ENCODE data around the gene ZMYND19. TPM values are rescaled to one million over a fixed set of nuclear protein-coding genes. Genes with fewer than 3 reads are reported as not detected.

The ZMYND19 gene
- total and polyA plus RNA-seq, 2 donors (not counting 3 experiments of a cell fraction or from before 2014, with no cell fraction given): 22.8 to 32.6 TPM

DNA sequence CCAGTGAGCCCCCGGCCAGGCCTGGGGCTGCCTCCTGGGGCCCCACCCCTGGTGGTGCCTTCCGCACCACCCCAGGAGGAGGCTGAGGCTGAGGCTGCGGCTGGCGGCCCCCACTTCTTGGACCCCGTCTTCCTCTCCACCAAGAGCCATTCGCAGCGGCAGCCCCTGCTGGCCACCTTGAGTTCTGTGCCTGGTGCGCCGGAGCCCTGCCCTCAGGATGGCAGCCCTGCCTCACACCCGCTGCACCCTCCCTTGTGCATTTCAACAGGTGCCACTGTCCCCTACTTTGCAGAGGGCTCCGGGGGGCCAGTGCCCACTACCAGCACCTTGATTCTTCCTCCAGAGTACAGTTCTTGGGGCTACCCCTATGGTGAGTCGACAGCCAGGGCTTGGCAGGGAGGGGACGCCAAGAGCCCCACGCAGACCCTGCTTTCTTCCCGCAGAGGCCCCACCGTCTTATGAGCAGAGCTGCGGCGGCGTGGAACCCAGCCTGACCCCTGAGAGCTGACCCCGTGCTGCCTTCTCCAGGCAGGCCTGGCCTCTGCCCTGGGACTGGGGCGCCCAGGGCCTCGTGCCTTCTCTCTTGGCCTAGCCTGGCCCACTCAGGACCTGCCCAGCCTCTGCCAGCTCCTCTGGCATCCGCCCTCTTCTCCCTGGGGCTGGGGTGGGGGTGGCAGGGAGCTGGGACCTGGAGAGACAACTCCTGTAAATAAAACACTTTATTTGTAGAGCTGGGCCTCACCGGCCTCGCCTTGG, 24.5 kb upstream of the ZMYND19 start:
- ChIA-PET POLR2A (no interaction called here), CTCF (no interaction called here)
- H3K36me3 ChIP-seq (ENCODE audit: control insufficient read depth in 2 of 2, extremely low read depth in 1 of 2, insufficient read depth in 2 of 2, low read length in 2 of 2): peaks cover 0 to 13% of the 10 kb centered on the region in 2 experiments
- TF ChIP-seq FOS (IDR thresholded peaks at IDR 0.05; ENCODE audit: borderline replicate concordance, insufficient read depth, low read length): no peak
- TF ChIP-seq, protein P1, sequence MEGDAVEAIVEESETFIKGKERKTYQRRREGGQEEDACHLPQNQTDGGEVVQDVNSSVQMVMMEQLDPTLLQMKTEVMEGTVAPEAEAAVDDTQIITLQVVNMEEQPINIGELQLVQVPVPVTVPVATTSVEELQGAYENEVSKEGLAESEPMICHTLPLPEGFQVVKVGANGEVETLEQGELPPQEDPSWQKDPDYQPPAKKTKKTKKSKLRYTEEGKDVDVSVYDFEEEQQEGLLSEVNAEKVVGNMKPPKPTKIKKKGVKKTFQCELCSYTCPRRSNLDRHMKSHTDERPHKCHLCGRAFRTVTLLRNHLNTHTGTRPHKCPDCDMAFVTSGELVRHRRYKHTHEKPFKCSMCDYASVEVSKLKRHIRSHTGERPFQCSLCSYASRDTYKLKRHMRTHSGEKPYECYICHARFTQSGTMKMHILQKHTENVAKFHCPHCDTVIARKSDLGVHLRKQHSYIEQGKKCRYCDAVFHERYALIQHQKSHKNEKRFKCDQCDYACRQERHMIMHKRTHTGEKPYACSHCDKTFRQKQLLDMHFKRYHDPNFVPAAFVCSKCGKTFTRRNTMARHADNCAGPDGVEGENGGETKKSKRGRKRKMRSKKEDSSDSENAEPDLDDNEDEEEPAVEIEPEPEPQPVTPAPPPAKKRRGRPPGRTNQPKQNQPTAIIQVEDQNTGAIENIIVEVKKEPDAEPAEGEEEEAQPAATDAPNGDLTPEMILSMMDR (IDR thresholded peaks at IDR 0.05; ENCODE audit: extremely low read depth in 1 of 2, insufficient read depth in 1 of 2, low read depth in 1 of 2, low read length in 2 of 2): peak in 1 of 2 donors; percentile 4
- no peak overlapping the region for H3K4me3 ChIP-seq (replicated peaks in 1 of 3; ENCODE audit: insufficient read depth in 1 of 3, low read depth in 1 of 3, low read length in 3 of 3)
- H3K9ac ChIP-seq (replicated peaks; ENCODE audit: extremely low read depth, insufficient read depth, low read length): no peak overlapping the region
- H3K9me3 ChIP-seq (replicated peaks; ENCODE audit: control insufficient read depth, insufficient read depth, low read length): no peaks in the 10 kb centered on the region
- no peaks in the 10 kb centered on the region for H3K27me3 ChIP-seq (ENCODE audit: control insufficient read depth in 2 of 2, insufficient read depth in 2 of 2, low read length in 2 of 2)
- H3K79me2 ChIP-seq (ENCODE audit: control insufficient read depth, insufficient read depth, low read length): peaks cover 21% of the 10 kb centered on the region
- no peaks in the 10 kb centered on the region for H3K9me1 ChIP-seq (replicated peaks; ENCODE audit: control insufficient read depth, extremely low read depth, insufficient read depth, low read length)
- no TSS peak for BruUV-seq (replicated peaks)
- intact Hi-C loops (cut with micrococcal nuclease): no loop called here
- peaks cover 15% of the 10 kb centered on the region for H3K4me1 ChIP-seq (ENCODE audit: control insufficient read depth, extremely low read depth, insufficient read depth, low read length)
- dilution Hi-C loops (cut with MboI; ENCODE audit: extremely low pct_ligation_motif_present, low sequenced_read_pairs): no loop called here
- no peak overlapping the region for H3K4me2 ChIP-seq (ENCODE audit: insufficient read depth, low read length)
- no peak overlapping the region for H2AFZ ChIP-seq (ENCODE audit: low read depth, low read length)
- no peak overlapping the region for H3K27ac ChIP-seq (ENCODE audit: insufficient read depth, low read depth, low read length)
- DNase-seq (ENCODE audit: low read depth, low spot score) (no peak), FAIRE-seq (no peak)
- H4K20me1 ChIP-seq (replicated peaks; ENCODE audit: control insufficient read depth, extremely low read depth, insufficient read depth, low read length): no peaks in the 10 kb centered on the region

DNA sequence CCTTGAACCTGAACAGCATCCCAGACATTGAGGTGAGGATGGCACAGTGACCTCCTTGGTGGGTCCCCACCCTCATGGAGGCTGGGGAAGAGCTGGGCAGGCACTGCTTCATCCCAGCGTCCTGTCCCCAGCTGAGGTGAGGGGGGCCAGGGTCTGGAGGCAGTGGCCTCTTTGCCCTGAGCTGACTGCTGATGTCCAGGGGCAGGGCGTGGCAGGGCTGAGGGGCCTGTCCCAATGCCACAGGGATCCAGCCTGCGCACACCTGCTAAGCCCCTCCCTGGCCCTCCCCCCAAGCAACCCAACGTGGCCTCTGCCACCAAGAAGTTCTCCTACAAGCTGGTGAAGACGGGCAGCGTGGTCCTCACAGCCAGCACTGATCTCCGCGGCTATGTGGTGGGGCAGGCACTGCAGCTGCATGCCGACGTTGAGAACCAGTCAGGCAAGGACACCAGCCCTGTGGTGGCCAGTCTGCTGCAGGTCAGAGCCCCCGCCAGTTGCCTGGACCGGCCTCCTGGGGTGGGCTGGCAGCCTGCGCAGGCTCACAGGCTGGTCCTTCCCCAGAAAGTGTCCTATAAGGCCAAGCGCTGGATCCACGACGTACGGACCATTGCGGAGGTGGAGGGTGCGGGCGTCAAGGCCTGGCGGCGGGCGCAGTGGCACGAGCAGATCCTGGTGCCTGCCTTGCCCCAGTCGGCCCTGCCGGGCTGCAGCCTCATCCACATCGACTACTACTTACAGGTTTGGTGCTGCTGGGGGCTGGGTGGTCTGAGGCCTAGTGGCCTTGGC, 23.6 kb upstream of the ZMYND19 start:
- peaks cover 15% of the 10 kb centered on the region for H3K79me2 ChIP-seq (ENCODE audit: control insufficient read depth, insufficient read depth, low read length)

More for the DNA sequence above, 23.6 kb upstream of the ZMYND19 start:
- no peak for TF ChIP-seq FOS (IDR thresholded peaks at IDR 0.05; ENCODE audit: borderline replicate concordance, insufficient read depth, low read length)
- no peak for TF ChIP-seq POLR2A (IDR thresholded peaks at IDR 0.05; ENCODE audit: low read depth, low read length)
- TF ChIP-seq POLR2AphosphoS5 (IDR thresholded peaks at IDR 0.05; ENCODE audit: insufficient read depth, low read depth, low read length): no peak
- TF ChIP-seq EZH2 (IDR thresholded peaks at IDR 0.05; ENCODE audit: borderline replicate concordance, low read depth, low read length, severe bottlenecking): no peak
- TF ChIP-seq, protein P2, sequence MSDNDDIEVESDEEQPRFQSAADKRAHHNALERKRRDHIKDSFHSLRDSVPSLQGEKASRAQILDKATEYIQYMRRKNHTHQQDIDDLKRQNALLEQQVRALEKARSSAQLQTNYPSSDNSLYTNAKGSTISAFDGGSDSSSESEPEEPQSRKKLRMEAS (IDR thresholded peaks at IDR 0.05; ENCODE audit: insufficient read depth, insufficient read length): no peak
- no peak for TF ChIP-seq GATA2 (IDR thresholded peaks at IDR 0.05; ENCODE audit: insufficient read depth, insufficient read length, low read depth, low read length)
- no peak for TF ChIP-seq MYC (IDR thresholded peaks at IDR 0.05; ENCODE audit: low read depth, low read length)
- no peak overlapping the region for H3K27ac ChIP-seq (ENCODE audit: insufficient read depth, low read depth, low read length)
- peaks cover 0 to 13% of the 10 kb centered on the region in 2 experiments for H3K36me3 ChIP-seq (ENCODE audit: control insufficient read depth in 2 of 2, extremely low read depth in 1 of 2, insufficient read depth in 2 of 2, low read length in 2 of 2)
- no peak for DNase-seq (ENCODE audit: low read depth, low spot score)
- H3K9ac ChIP-seq (replicated peaks; ENCODE audit: extremely low read depth, insufficient read depth, low read length): no peak overlapping the region
- FAIRE-seq: no peak
- H3K27me3 ChIP-seq (ENCODE audit: control insufficient read depth in 2 of 2, insufficient read depth in 2 of 2, low read length in 2 of 2): no peaks in the 10 kb centered on the region
- H3K9me1 ChIP-seq (replicated peaks; ENCODE audit: control insufficient read depth, extremely low read depth, insufficient read depth, low read length): no peaks in the 10 kb centered on the region
- H3K9me3 ChIP-seq (replicated peaks; ENCODE audit: control insufficient read depth, insufficient read depth, low read length): no peaks in the 10 kb centered on the region
- dilution Hi-C loops (cut with MboI; ENCODE audit: extremely low pct_ligation_motif_present, low sequenced_read_pairs): no loop called here
- peaks cover 15% of the 10 kb centered on the region for H3K4me1 ChIP-seq (ENCODE audit: control insufficient read depth, extremely low read depth, insufficient read depth, low read length)
- no peak overlapping the region for H3K4me2 ChIP-seq (ENCODE audit: insufficient read depth, low read length)
- no peak overlapping the region for H2AFZ ChIP-seq (ENCODE audit: low read depth, low read length)
- BruUV-seq (replicated peaks): no TSS peak
- POLR2A ChIA-PET: no interaction called here
- no peak overlapping the region for H3K4me3 ChIP-seq (replicated peaks in 1 of 3; ENCODE audit: insufficient read depth in 1 of 3, low read depth in 1 of 3, low read length in 3 of 3)
- intact Hi-C loops (cut with micrococcal nuclease): no loop called here
- no peaks in the 10 kb centered on the region for H4K20me1 ChIP-seq (replicated peaks; ENCODE audit: control insufficient read depth, extremely low read depth, insufficient read depth, low read length)
- CTCF ChIA-PET: no interaction called here
